Activated CD4-positive, alpha-beta T cell treated with anti-CD3 and anti-CD28 coated beads, Interleukin-2, amount 50 U/mL, for 1 hour (primary cell): ENCODE measurements around the gene SLC50A1.

Source experiments
- DNase-seq: peaks from one replicate; pipeline ENCODE4 v3.0.0-alpha.2; 2020

SLC50A1 gene

GRCh38 chr1:155185783-155186066, 50.1 kb downstream of the SLC50A1 start:
- DNase-seq: no peak

- DNase-seq: no peak
Observed at GRCh38 chr1:155186067-155186793, 50.6 kb downstream of the SLC50A1 start.

GRCh38 chr1:155186794-155187455, 51.3 kb downstream of the SLC50A1 start:
- DNase-seq: no peak

- DNase-seq: no peak
Observed at GRCh38 chr1:155187456-155187891, 51.8 kb downstream of the SLC50A1 start.

GRCh38 chr1:155188268-155188667, 52.6 kb downstream of the SLC50A1 start:
- no peak for DNase-seq
